IMR-90 (cell line): ENCODE results near the gene CCNJ. TPM values are rescaled to one million over a fixed set of nuclear protein-coding genes. Genes with fewer than 3 reads are reported as not detected.

ENCODE experiments used
- ATAC-seq: fragments of 200-7000 bp; cut with Tn5 transposase; 2 replicates; pipeline ENCODE4 v1.9.1; 2020; ENCODE audit warnings: low read depth, mild to moderate bottlenecking, moderate library complexity
- BruUV-seq: library from RNA; stranded (reverse); fragments of 400-500 nt; replicated peaks from 2 replicates; lab custom pipeline; 2021; lab: Mats Ljungman, UMichigan
- CTCF ChIA-PET: fragments of 300-600 bp; formaldehyde crosslinking; extraction: SDS; loops from one replicate; lab custom pipeline; 2021; ENCODE audit warnings: antibody characterized with exemption; lab: Yijun Ruan, JAX
- POLR2A ChIA-PET: fragments of 300-600 bp; sonication (Branson Sonifier 250); formaldehyde crosslinking; loops from one replicate; lab custom pipeline; 2022; ENCODE audit warnings: antibody characterized with exemption; ENCODE audit not compliant: unreplicated experiment; lab: Charles Lee
- DNase-seq: peaks from one replicate; pipeline ENCODE4 v3.0.0; 2013
- H2AFZ ChIP-seq: replicated peaks from 2 replicates; pipeline ENCODE3; 2013; ENCODE audit warnings: low read length, mild to moderate bottlenecking; ENCODE audit not compliant: poor library complexity
- H2AK5ac ChIP-seq: 2 replicates; pipeline ENCODE4 v1.6.1; 2013; ENCODE audit warnings: low read depth, low read length, inconsistent platforms
- H2AK9ac ChIP-seq: replicated peaks from 2 replicates; pipeline ENCODE3; 2013; ENCODE audit warnings: mild to moderate bottlenecking, low read depth, low read length, moderate library complexity; ENCODE audit not compliant: poor library complexity
- H2BK120ac ChIP-seq: 2 replicates; pipeline ENCODE4 v1.6.1; 2013; ENCODE audit warnings: low read depth, low read length, inconsistent platforms
- H2BK15ac ChIP-seq: 3 replicates; pipeline ENCODE4 v1.6.1; 2013; ENCODE audit warnings: low read depth, low read length, inconsistent platforms
- H2BK20ac ChIP-seq: 2 replicates; pipeline ENCODE4 v1.6.1; 2013; ENCODE audit warnings: low read depth, mild to moderate bottlenecking, inconsistent platforms, low read length, moderate library complexity
- H2BK5ac ChIP-seq: 2 replicates; pipeline ENCODE4 v1.6.1; 2013; ENCODE audit warnings: mild to moderate bottlenecking, low read depth, low read length, inconsistent platforms; ENCODE audit not compliant: poor library complexity, severe bottlenecking
- H3K14ac ChIP-seq: replicated peaks from 2 replicates; pipeline ENCODE4 v1.6.1; 2013; ENCODE audit warnings: low read depth, low read length, inconsistent platforms
- H3K18ac ChIP-seq: 2 replicates; pipeline ENCODE4 v1.6.1; 2013; ENCODE audit warnings: low read depth, low read length, control low read depth
- H3K23ac ChIP-seq: 2 replicates; pipeline ENCODE4 v1.6.1; 2013; ENCODE audit warnings: low read depth, low read length, inconsistent platforms
- H3K27ac ChIP-seq: 2 replicates; pipeline ENCODE4 v1.5.1; 2013; ENCODE audit warnings: mild to moderate bottlenecking, control low read depth, low read length; ENCODE audit not compliant: insufficient read depth
- H3K27me3 ChIP-seq: 2 replicates; pipeline ENCODE4 v1.6.1; 2013; ENCODE audit warnings: low read length; ENCODE audit not compliant: control insufficient read depth, insufficient read depth
- H3K36me3 ChIP-seq: 2 replicates; pipeline ENCODE4 v1.6.1; 2013; ENCODE audit warnings: low read length, mixed read lengths; ENCODE audit not compliant: control insufficient read depth, insufficient read depth
- H3K4ac ChIP-seq: 2 replicates; pipeline ENCODE4 v1.6.1; 2013; ENCODE audit warnings: low read depth, low read length, inconsistent platforms
- H3K4me1 ChIP-seq: 2 replicates; pipeline ENCODE4 v1.6.1; 2013; ENCODE audit warnings: low read length, mixed read lengths; ENCODE audit not compliant: control insufficient read depth, insufficient read depth
- H3K4me2 ChIP-seq: 2 replicates; pipeline ENCODE4 v1.6.1; 2013; ENCODE audit warnings: low read depth, mild to moderate bottlenecking, control low read depth, low read length, moderate library complexity
- H3K4me3 ChIP-seq: 2 replicates; pipeline ENCODE4 v1.5.1; 2013; ENCODE audit warnings: low read depth, mild to moderate bottlenecking, control low read depth, low read length, moderate library complexity; ENCODE audit not compliant: insufficient read depth
- H3K56ac ChIP-seq: 2 replicates; pipeline ENCODE4 v1.6.1; 2013; ENCODE audit warnings: low read length, inconsistent platforms; ENCODE audit not compliant: insufficient read depth; ENCODE audit errors: extremely low read depth
- H3K79me1 ChIP-seq, 2 experiments: 2 replicates each; pipeline ENCODE4 v1.6.1; 2013; ENCODE audit warnings: low read length in 2 of 2, inconsistent platforms in 1 of 2, low read depth in 1 of 2
- H3K9ac ChIP-seq: 2 replicates; pipeline ENCODE4 v1.6.1; 2013; ENCODE audit warnings: low read depth, low read length, control low read depth
- H3K9me1 ChIP-seq: 2 replicates; pipeline ENCODE4 v1.6.1; 2013; ENCODE audit warnings: low read length, inconsistent platforms; ENCODE audit not compliant: insufficient read depth
- H3K9me3 ChIP-seq: 2 replicates; pipeline ENCODE4 v1.6.1; 2013; ENCODE audit warnings: low read length; ENCODE audit not compliant: control insufficient read depth, insufficient read depth
- H4K20me1 ChIP-seq: 2 replicates; pipeline ENCODE4 v1.6.1; 2013; ENCODE audit warnings: low read length, inconsistent platforms; ENCODE audit not compliant: insufficient read depth
- H4K5ac ChIP-seq: 2 replicates; pipeline ENCODE4 v1.6.1; 2013; ENCODE audit warnings: mild to moderate bottlenecking, low read depth, low read length, control low read depth
- H4K8ac ChIP-seq, 2 experiments: 2 replicates each; pipeline ENCODE4 v1.6.1; 2013; ENCODE audit warnings: low read depth in 2 of 2, low read length in 2 of 2, control low read depth in 1 of 2, inconsistent platforms in 1 of 2
- H4K91ac ChIP-seq: 2 replicates; pipeline ENCODE4 v1.6.1; 2013; ENCODE audit warnings: low read depth, low read length, inconsistent platforms; ENCODE audit not compliant: insufficient read depth
- BHLHE40 ChIP-seq: fragments of 150-350 bp; IDR thresholded peaks from 2 replicates; pipeline ENCODE4 v1.6.1; 2016; ENCODE audit warnings: mild to moderate bottlenecking, low read depth, low read length
- CTCF ChIP-seq: conservative IDR thresholded peaks from 2 replicates; pipeline ENCODE4 v1.5.1; 2012; ENCODE audit warnings: mild to moderate bottlenecking, low read depth, low read length, improper control_type of control experiment
- FOS ChIP-seq: fragments of 150-350 bp; IDR thresholded peaks from 2 replicates; pipeline ENCODE4 v1.6.1; 2016; ENCODE audit warnings: low read depth, low read length
- MXI1 ChIP-seq: IDR thresholded peaks from 2 replicates; pipeline ENCODE4 v1.6.1; 2012; ENCODE audit warnings: low read depth, mild to moderate bottlenecking, low read length, moderate library complexity, borderline replicate concordance
- NFE2L2 ChIP-seq: fragments of 150-350 bp; IDR thresholded peaks from 2 replicates; pipeline ENCODE4 v1.6.1; 2016; ENCODE audit warnings: low read depth, mild to moderate bottlenecking, low read length
- POLR2A ChIP-seq: IDR thresholded peaks from 2 replicates; pipeline ENCODE4 v1.6.1; 2012; ENCODE audit warnings: mild to moderate bottlenecking, low read depth, low read length
- WGBS, 2 experiments: methylation state at CpG; one replicate each; pipeline versions ENCODE4 v1.1.5 to v1.1.7; 2013; ENCODE audit warnings: missing lambda C conversion rate in 2 of 2; ENCODE audit not compliant: insufficient read length in 1 of 2; ENCODE audit errors: extremely low coverage in 2 of 2; 5-methylcytosine and 5-hydroxymethylcytosine counted together
- dilution Hi-C: fragments of 300-500 bp; cut with HindIII; formaldehyde crosslinking; loops from one replicate; pipeline ENCODE4 v1.14.3; 2018; ENCODE audit warnings: low sequenced_read_pairs; ENCODE audit not compliant: unreplicated experiment
- in situ Hi-C: fragments of 300-500 bp; cut with MboI; formaldehyde crosslinking; loops from 3 replicates; pipeline ENCODE4 v1.14.3; 2019; ENCODE audit warnings: low sequenced_read_pairs, inconsistent platforms, mixed read lengths
- intact Hi-C: fragments of 100-400 bp; cut with micrococcal nuclease; formaldehyde crosslinking; loops from 2 replicates; pipeline ENCODE4 v1.10.0; 2022
- polyA plus RNA-seq, 3 experiments: library from polyadenylated mRNA; depleted of rRNA; stranded (reverse); fragments of >200 nt; gene quantifications; 2 replicates each; pipeline ENCODE4 v1.2.3, GENCODE V29; 2012; ENCODE audit warnings: low replicate concordance in 1 of 3
- total RNA-seq: library from RNA; depleted of rRNA; stranded (reverse); fragments of >200 nt; gene quantifications from 2 replicates; pipeline ENCODE4 v1.2.3, GENCODE V29; 2012

Gene CCNJ
- total and polyA plus RNA-seq, 2 of the 4 experiments (the other 2 are of a cell fraction) = 5.4 to 10.0 TPM

- no peaks in the 10 kb centered on the region for H4K20me1 ChIP-seq
- H3K18ac ChIP-seq = no peak overlapping the region
- H3K4me1 ChIP-seq = no peaks in the 10 kb centered on the region
- H3K14ac ChIP-seq = no peak overlapping the region
- H2BK120ac ChIP-seq = no peak overlapping the region
- ChIA-PET CTCF (no interaction called here), POLR2A (no interaction called here)
- H2BK15ac ChIP-seq = no peak overlapping the region
- in situ Hi-C loops (no loop called here), intact Hi-C loops (no loop called here), dilution Hi-C loops (no loop called here)
- H3K27me3 ChIP-seq = no peaks in the 10 kb centered on the region
- no peak overlapping the region for H3K4me2 ChIP-seq
- H3K4me3 ChIP-seq = no peak overlapping the region
- H2BK5ac ChIP-seq = no peak overlapping the region
- no peak overlapping the region for H3K4ac ChIP-seq
- no peak overlapping the region for H2AK5ac ChIP-seq
- no CpG with 5 or more reads among the region's 2 CpGs for WGBS, 2 experiments
- H2AFZ ChIP-seq = no peak overlapping the region
- no peak overlapping the region for H4K91ac ChIP-seq
- H3K27ac ChIP-seq = no peak overlapping the region
- no peak overlapping the region for H2AK9ac ChIP-seq
- no peaks in the 10 kb centered on the region for H3K36me3 ChIP-seq
- H4K5ac ChIP-seq = no peak overlapping the region
- H3K9ac ChIP-seq = no peak overlapping the region
- TF ChIP-seq CTCF = no peak
- no peak for TF ChIP-seq FOS
- TF ChIP-seq POLR2A = no peak
- no peak for TF ChIP-seq MXI1
- no peak for TF ChIP-seq BHLHE40
- no peak for TF ChIP-seq NFE2L2
- H2BK20ac ChIP-seq = no peak overlapping the region
- no peak for DNase-seq
- no peaks in the 10 kb centered on the region for H3K9me3 ChIP-seq
- H3K56ac ChIP-seq = no peak overlapping the region
- ATAC-seq = no peak
- no TSS peak for BruUV-seq
- H3K79me1 ChIP-seq = no peaks in the 10 kb centered on the region
- no peaks in the 10 kb centered on the region for H3K9me1 ChIP-seq
- no peak overlapping the region for H3K23ac ChIP-seq
- H4K8ac ChIP-seq = no peak overlapping the region
Observed at GRCh38 chr10:96082153-96082552, 38.8 kb downstream of the CCNJ start.
